HEK293T (cell line): ENCODE data around the gene RTL3.

Experiments used
- CTCF ChIA-PET: fragments of 350-600 bp; formaldehyde crosslinking; extraction: SDS; loops from one replicate; lab custom pipeline; 2021; ENCODE audit warnings: antibody characterized with exemption, inconsistent platforms; lab: Yijun Ruan, JAX
- POLR2A ChIA-PET: fragments of 350-600 bp; formaldehyde crosslinking; extraction: SDS; loops from one replicate; lab custom pipeline; 2020; ENCODE audit warnings: antibody characterized with exemption, inconsistent platforms; lab: Yijun Ruan, JAX
- DNase-seq: peaks from one replicate; pipeline ENCODE4 v3.0.0; 2012; ENCODE audit warnings: mixed read lengths; ENCODE audit errors: extremely low spot score
- ARNT ChIP-seq: fragments of 450-650 bp; IDR thresholded peaks from 2 replicates; pipeline ENCODE4 v1.6.1; 2017; ENCODE audit warnings: mild to moderate bottlenecking
- BHLHE40 ChIP-seq: fragments of 450-650 bp; IDR thresholded peaks from 2 replicates; pipeline ENCODE4 v1.6.1; 2016; ENCODE audit warnings: mild to moderate bottlenecking, moderate library complexity, borderline replicate concordance
- CTBP1 ChIP-seq: fragments of 450-650 bp; IDR thresholded peaks from 2 replicates; pipeline ENCODE4 v1.6.1; 2016; ENCODE audit warnings: borderline replicate concordance
- ELF4 ChIP-seq: fragments of 450-650 bp; IDR thresholded peaks from 2 replicates; pipeline ENCODE4 v1.6.1; 2017; ENCODE audit warnings: antibody characterized with exemption
- FOXA1 ChIP-seq: fragments of 450-650 bp; IDR thresholded peaks from 2 replicates; pipeline ENCODE4 v1.6.1; 2016; ENCODE audit warnings: mild to moderate bottlenecking
- FOXK2 ChIP-seq: fragments of 450-650 bp; IDR thresholded peaks from 2 replicates; pipeline ENCODE4 v1.6.1; 2016; ENCODE audit warnings: mild to moderate bottlenecking
- FOXM1 ChIP-seq: fragments of 450-650 bp; IDR thresholded peaks from 2 replicates; pipeline ENCODE4 v1.6.1; 2017; ENCODE audit warnings: mild to moderate bottlenecking, borderline replicate concordance
- HDGF ChIP-seq: fragments of 450-650 bp; IDR thresholded peaks from 2 replicates; pipeline ENCODE4 v1.6.1; 2017; ENCODE audit warnings: antibody characterized with exemption, borderline replicate concordance
- L3MBTL2 ChIP-seq: fragments of 450-650 bp; conservative IDR thresholded peaks from 2 replicates; pipeline ENCODE4 v1.6.1; 2016; ENCODE audit warnings: mild to moderate bottlenecking
- LEF1 ChIP-seq: fragments of 450-650 bp; IDR thresholded peaks from 2 replicates; pipeline ENCODE4 v1.6.1; 2017; ENCODE audit warnings: mild to moderate bottlenecking, borderline replicate concordance
- NFRKB ChIP-seq: fragments of 450-650 bp; IDR thresholded peaks from 2 replicates; pipeline ENCODE4 v1.6.1; 2016; ENCODE audit warnings: mild to moderate bottlenecking, moderate library complexity
- PKNOX1 ChIP-seq: fragments of 450-650 bp; IDR thresholded peaks from 2 replicates; pipeline ENCODE4 v1.6.1; 2016
- SP1 ChIP-seq: fragments of 450-650 bp; IDR thresholded peaks from 2 replicates; pipeline ENCODE4 v1.6.1; 2017
- SUZ12 ChIP-seq: fragments of 450-650 bp; IDR thresholded peaks from 2 replicates; pipeline ENCODE4 v1.6.1; 2016; ENCODE audit warnings: mild to moderate bottlenecking
- TARDBP ChIP-seq: fragments of 450-650 bp; IDR thresholded peaks from 2 replicates; pipeline ENCODE4 v1.6.1; 2016
- ZNF384 ChIP-seq: fragments of 450-650 bp; IDR thresholded peaks from 2 replicates; pipeline ENCODE4 v1.6.1; 2016

Gene RTL3

GRCh38 chrX:78687586-78687985 is 28.5 kb upstream of the RTL3 start:
- no peak for DNase-seq
- ChIA-PET CTCF (no interaction called here), POLR2A (no interaction called here)
- no peak for TF ChIP-seq ZNF384
- TF ChIP-seq FOXA1 = no peak
- TF ChIP-seq PKNOX1 = no peak
- no peak for TF ChIP-seq HDGF
- TF ChIP-seq LEF1 = no peak
- TF ChIP-seq ARNT = no peak
- TF ChIP-seq ELF4 = no peak
- no peak for TF ChIP-seq TARDBP
- no peak for TF ChIP-seq SP1
- no peak for TF ChIP-seq SUZ12
- no peak for TF ChIP-seq FOXK2
- TF ChIP-seq CTBP1 = no peak
- TF ChIP-seq L3MBTL2 = no peak

- POLR2A ChIA-PET = no interaction called here
- TF ChIP-seq FOXK2 (no peak), LEF1 (no peak), ELF4 (no peak), L3MBTL2 (no peak), FOXM1 (no peak), BHLHE40 (no peak)
- CTCF ChIA-PET = no interaction called here
- DNase-seq = no peak
Observed at GRCh38 chrX:78673246-78673645, 14.1 kb upstream of the RTL3 start.

- ChIA-PET POLR2A (no interaction called here), CTCF (no interaction called here)
- no peak for DNase-seq
- TF ChIP-seq ZNF384 (no peak), CTBP1 (no peak), PKNOX1 (no peak), BHLHE40 (no peak), NFRKB (no peak), FOXK2 (no peak), FOXM1 (no peak), FOXA1 (no peak), TARDBP (no peak), SP1 (no peak)
Observed at GRCh38 chrX:78665342-78665741, 6.2 kb upstream of the RTL3 start.

- no peak for DNase-seq
- CTCF ChIA-PET = no interaction called here
Observed at GRCh38 chrX:78661836-78662235, 2.7 kb upstream of the RTL3 start.

GRCh38 chrX:78659955-78660354 is 827 bp upstream of the RTL3 start:
- no peak for TF ChIP-seq LEF1
- no peak for TF ChIP-seq L3MBTL2
- no peak for TF ChIP-seq ZNF384
- TF ChIP-seq FOXK2 = no peak
- no peak for TF ChIP-seq BHLHE40
- no peak for TF ChIP-seq SUZ12
- TF ChIP-seq PKNOX1 = no peak
- POLR2A ChIA-PET = no interaction called here
- CTCF ChIA-PET = no interaction called here
- no peak for DNase-seq

More at GRCh38 chrX:78661836-78662235, 2.7 kb upstream of the RTL3 start:
- POLR2A ChIA-PET = no interaction called here
- TF ChIP-seq L3MBTL2 = no peak
- TF ChIP-seq BHLHE40 = no peak
- no peak for TF ChIP-seq CTBP1
- TF ChIP-seq FOXK2 = no peak
- no peak for TF ChIP-seq TARDBP
- no peak for TF ChIP-seq ELF4
- TF ChIP-seq FOXA1 = no peak
- TF ChIP-seq NFRKB = no peak
- TF ChIP-seq SP1 = no peak
- TF ChIP-seq HDGF = no peak
- TF ChIP-seq FOXM1 = no peak

GRCh38 chrX:78658414-78658813 is 714 bp downstream of the RTL3 start:
- DNase-seq = no peak
- ChIA-PET CTCF (no interaction called here), POLR2A (no interaction called here)
- TF ChIP-seq HDGF (no peak), SUZ12 (no peak), ARNT (no peak), CTBP1 (no peak), ZNF384 (no peak), BHLHE40 (no peak), TARDBP (no peak), FOXK2 (no peak), LEF1 (no peak), FOXM1 (no peak), ELF4 (no peak), SP1 (no peak)

GRCh38 chrX:78655642-78656041 is 3.5 kb downstream of the RTL3 start:
- no peak for DNase-seq
- TF ChIP-seq CTBP1 = no peak
- no peak for TF ChIP-seq ARNT
- TF ChIP-seq PKNOX1 = no peak
- no peak for TF ChIP-seq ZNF384
- no peak for TF ChIP-seq BHLHE40
- no peak for TF ChIP-seq SP1
- CTCF ChIA-PET = no interaction called here
- POLR2A ChIA-PET = no interaction called here
